Small intestine (tissue), 7 donors: ENCODE results near the gene DUSP9. TPM values are rescaled to one million over a fixed set of nuclear protein-coding genes. Genes with fewer than 3 reads are reported as not detected.
A peak's percentile ranks its signal among the peaks of the same experiment; 100 is the strongest.

ENCODE experiments used
- DNase-seq, 2 donors: peaks; one replicate each; pipeline versions ENCODE4 v3.0.0 to v3.0.0-alpha.2; 2013
- FAIRE-seq: peaks from 2 replicates; lab custom pipeline; 2012; peaks lifted over from hg19 to GRCh38; lab: Jason Lieb, UNC
- H3K27ac ChIP-seq, 3 donors: one replicate each; pipeline ENCODE4 v1.5.1; 2013; ENCODE audit warnings: low read length in 2 of 3, mild to moderate bottlenecking in 2 of 3, control low read depth in 1 of 3, inconsistent platforms in 1 of 3, low read depth in 1 of 3, moderate library complexity in 1 of 3
- H3K27me3 ChIP-seq, 3 donors: one replicate each; pipeline ENCODE4 v1.6.1; 2013; ENCODE audit warnings: low read length in 3 of 3, inconsistent platforms in 1 of 3; ENCODE audit not compliant: control insufficient read depth in 3 of 3, insufficient read depth in 3 of 3
- H3K36me3 ChIP-seq, 3 donors: one replicate each; pipeline ENCODE4 v1.6.1; 2013; ENCODE audit warnings: low read length in 3 of 3, inconsistent platforms in 1 of 3, low read depth in 1 of 3, mild to moderate bottlenecking in 1 of 3, moderate library complexity in 1 of 3; ENCODE audit not compliant: control insufficient read depth in 3 of 3, insufficient read depth in 2 of 3
- H3K4me1 ChIP-seq, 3 donors: one replicate each; pipeline ENCODE4 v1.6.1; 2013; ENCODE audit warnings: low read length in 2 of 3, inconsistent platforms in 1 of 3, low read depth in 1 of 3, mild to moderate bottlenecking in 1 of 3, moderate library complexity in 1 of 3; ENCODE audit not compliant: control insufficient read depth in 3 of 3, insufficient read depth in 2 of 3
- H3K4me3 ChIP-seq, 3 donors: one replicate each; pipeline ENCODE4 v1.5.1; 2013; ENCODE audit warnings: low read length in 3 of 3, control low read depth in 1 of 3, inconsistent platforms in 1 of 3, low read depth in 1 of 3, mild to moderate bottlenecking in 1 of 3, moderate library complexity in 1 of 3
- H3K9me3 ChIP-seq, 2 donors: one replicate each; pipeline ENCODE4 v1.6.1; 2013; ENCODE audit warnings: low read depth in 1 of 2, low read length in 1 of 2; ENCODE audit not compliant: control insufficient read depth in 2 of 2, insufficient read depth in 1 of 2
- WGBS, 3 donors: extraction: QIAGEN DNeasy Blood & Tissue Kit; methylation state at CpG; one replicate each; pipeline ENCODE4 v1.1.7; 2013; 5-methylcytosine and 5-hydroxymethylcytosine counted together
- polyA plus RNA-seq, 4 donors: library from polyadenylated mRNA; stranded (reverse) in 3 of 4; unstranded in 1 of 4; fragments of 200-250 nt in 3 of 4; fragments of 120-200 nt in 1 of 4; gene quantifications; one replicate each; pipeline versions ENCODE4 v1.2.1 to v1.2.3, GENCODE V29; 2013
- donor health status: healthy with polysubstance abuse.
- donor health status: control.
- donor health status: control.
- donor health status: Bipolar disorder and iron deficiency.
- donor health status: healthy.

DUSP9 gene
- polyA plus RNA-seq, 4 donors = 0.06 to 5.5 TPM; not detected in 2

GRCh38 chrX:153611298-153612095, 35.5 kb upstream of the DUSP9 start:
- 62 to 78% (median 71%) methylated on average over 10 to 14 of the region's 14 CpGs for WGBS, 3 donors
- H3K27me3 ChIP-seq = peaks cover 0 to 2% (median 0%) of the 10 kb centered on the region in 3 donors
- no peaks in the 10 kb centered on the region for H3K9me3 ChIP-seq
- H3K27ac ChIP-seq = no peak overlapping the region
- H3K4me3 ChIP-seq = no peak overlapping the region
- no peak for FAIRE-seq
- no peak for DNase-seq
- H3K36me3 ChIP-seq = no peaks in the 10 kb centered on the region
- H3K4me1 ChIP-seq = no peaks in the 10 kb centered on the region

- Histone ChIP-seq H3K9me3 (no peaks in the 10 kb centered on the region), H3K27ac (no peak overlapping the region), H3K27me3 (peaks cover 0 to 2% (median 0%) of the 10 kb centered on the region in 3 donors), H3K36me3 (no peaks in the 10 kb centered on the region), H3K4me1 (no peaks in the 10 kb centered on the region), H3K4me3 (no peak overlapping the region)
- WGBS, 3 donors = 83 to 84% (median 84%) methylated on average over 7 to 10 of the region's 10 CpGs
- FAIRE-seq (no peak), DNase-seq (no peak)
Measured at GRCh38 chrX:153612413-153612812, 34.6 kb upstream of the DUSP9 start.

DNA sequence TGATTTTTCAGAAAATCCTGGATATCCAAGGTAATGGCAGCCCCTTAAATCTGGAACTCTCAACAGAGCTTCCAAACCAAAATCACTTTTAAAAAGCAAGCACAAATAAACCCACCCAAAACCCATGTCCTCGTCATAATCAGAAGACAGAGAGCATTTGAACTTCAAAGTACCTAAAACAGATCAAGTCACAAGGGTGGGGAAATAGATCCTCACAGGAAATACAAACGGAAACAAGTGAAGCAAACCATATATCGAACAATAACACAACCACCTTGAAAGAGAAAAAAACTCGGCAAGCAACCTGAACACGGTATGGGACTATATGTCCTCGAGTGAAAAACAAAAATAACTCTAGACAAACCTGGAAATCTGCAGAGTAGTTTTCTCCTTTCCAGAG, 32.2 kb upstream of the DUSP9 start:
- Histone ChIP-seq H3K4me3 (no peak overlapping the region), H3K27ac (no peak overlapping the region), H3K27me3 (peaks cover 0 to 2% (median 0%) of the 10 kb centered on the region in 3 donors), H3K36me3 (no peaks in the 10 kb centered on the region), H3K4me1 (no peaks in the 10 kb centered on the region), H3K9me3 (no peaks in the 10 kb centered on the region)
- WGBS, 3 donors = 59 to 68% (median 67%) methylated on average over 6 of the region's 6 CpGs
- FAIRE-seq (no peak), DNase-seq (no peak)

GRCh38 chrX:153620576-153620975, 26.4 kb upstream of the DUSP9 start:
- DNase-seq (no peak), FAIRE-seq (no peak)
- Histone ChIP-seq H3K27ac (no peak overlapping the region), H3K27me3 (peaks cover 0 to 4% (median 0%) of the 10 kb centered on the region in 3 donors), H3K9me3 (no peaks in the 10 kb centered on the region), H3K4me1 (peaks cover 0 to 19% (median 0%) of the 10 kb centered on the region in 3 donors), H3K36me3 (no peaks in the 10 kb centered on the region), H3K4me3 (no peak overlapping the region)
- WGBS, 3 donors = 69 to 84% (median 74%) methylated on average over 5 of the region's 5 CpGs

DNA sequence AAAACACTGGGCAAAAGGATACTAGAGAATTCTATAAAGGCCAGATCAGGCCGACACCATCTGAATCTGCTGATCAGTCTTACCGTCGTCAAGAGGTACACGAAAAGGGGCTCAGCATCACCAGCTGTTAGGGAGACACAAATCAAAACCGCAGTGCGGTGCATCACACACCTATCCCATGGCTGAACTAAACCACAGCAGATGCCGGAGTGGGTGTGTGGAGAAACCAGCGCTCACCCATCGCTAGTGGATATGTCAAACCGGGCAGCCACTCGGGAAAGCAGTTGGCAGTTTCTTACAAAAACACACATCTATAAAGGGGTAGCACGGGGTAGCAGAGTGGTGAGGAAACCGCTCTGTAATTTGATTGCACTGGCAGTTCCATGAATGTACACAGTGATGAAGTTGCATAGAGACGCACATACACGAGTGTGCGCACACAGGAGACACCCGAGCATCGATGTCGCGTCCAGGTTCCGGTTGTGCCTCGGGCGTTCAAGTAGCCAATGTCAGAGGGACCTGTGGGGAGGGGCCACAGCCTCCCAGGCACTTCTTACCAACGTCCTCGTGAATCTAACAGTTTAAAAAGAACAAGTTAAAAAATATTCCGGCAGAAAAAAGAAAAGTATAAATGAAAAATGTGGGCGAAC, 24.9 kb upstream of the DUSP9 start:
- H3K4me1 ChIP-seq = peaks cover 0 to 31% (median 0%) of the 10 kb centered on the region in 3 donors
- peaks cover 0 to 4% (median 0%) of the 10 kb centered on the region in 3 donors for H3K27me3 ChIP-seq
- DNase-seq (no peak), FAIRE-seq (no peak)
- H3K9me3 ChIP-seq = no peaks in the 10 kb centered on the region
- WGBS, 3 donors = 88 to 89% (median 89%) methylated on average over 27 of the region's 27 CpGs
- H3K4me3 ChIP-seq = no peak overlapping the region
- H3K36me3 ChIP-seq = no peaks in the 10 kb centered on the region
- H3K27ac ChIP-seq = no peak overlapping the region

GRCh38 chrX:153622661-153623309, 24.2 kb upstream of the DUSP9 start:
- DNase-seq (peak in 1 of 2 donors; percentile 52), FAIRE-seq (no peak)
- WGBS, 3 donors = 30 to 53% (median 43%) methylated on average over 17 of the region's 17 CpGs
- Histone ChIP-seq H3K4me3 (no peak overlapping the region), H3K27ac (peak overlapping the region in 1 of 3 donors; percentile 60), H3K36me3 (no peaks in the 10 kb centered on the region), H3K4me1 (peaks cover 0 to 38% (median 0%) of the 10 kb centered on the region in 3 donors), H3K27me3 (peaks cover 0 to 4% (median 0%) of the 10 kb centered on the region in 3 donors), H3K9me3 (no peaks in the 10 kb centered on the region)

GRCh38 chrX:153623310-153624029, 23.5 kb upstream of the DUSP9 start:
- Histone ChIP-seq H3K36me3 (no peaks in the 10 kb centered on the region), H3K9me3 (no peaks in the 10 kb centered on the region), H3K4me3 (no peak overlapping the region), H3K27ac (peak overlapping the region in 1 of 3 donors; percentile 60), H3K27me3 (peaks cover 0 to 4% (median 0%) of the 10 kb centered on the region in 3 donors), H3K4me1 (peaks cover 0 to 43% (median 0%) of the 10 kb centered on the region in 3 donors)
- whole genome bisulfite sequencing, 3 donors = 62 to 77% (median 69%) methylated on average over 15 to 16 of the region's 16 CpGs
- FAIRE-seq = no peak
- no peak for DNase-seq
